ENCODE results near the gene NDUFC1. TPM values are rescaled to one million over a fixed set of nuclear protein-coding genes. Genes with fewer than 3 reads are reported as not detected.

The NDUFC1 gene
- total and polyA plus RNA-seq, 2 donors (not counting 3 experiments of a cell fraction or from before 2014, with no cell fraction given), result 65.2 to 78.1 TPM

DNA sequence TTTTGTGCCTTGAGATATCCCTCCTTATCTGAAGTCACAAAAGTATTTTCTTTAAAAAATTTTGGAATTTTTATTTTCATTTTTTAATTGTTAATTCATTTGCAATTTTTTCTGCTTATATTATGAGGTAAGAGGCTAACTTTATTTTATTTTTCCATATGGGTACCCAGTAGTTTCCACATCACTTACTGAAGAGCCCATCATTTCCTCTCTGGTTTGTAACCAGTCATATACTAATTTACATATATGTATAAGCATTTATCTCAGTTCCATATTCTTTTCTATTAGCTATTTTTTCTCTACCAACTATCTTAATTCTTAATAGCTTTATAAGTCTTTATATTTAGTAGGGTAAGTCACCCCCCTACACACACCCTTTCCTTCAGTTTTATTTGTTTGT is 49.2 kb downstream of the NDUFC1 start:
- FAIRE-seq, result no peak
- CTCF ChIA-PET, result interaction anchor here (1.2 kb wide), 1 partner anchor 43 kb away, joined by 5 read pairs; no protein-coding TSS in a partner anchor
- H2AFZ ChIP-seq (ENCODE audit: low read depth, low read length), result no peak overlapping the region

More for the DNA sequence above, 49.2 kb downstream of the NDUFC1 start:
- BruUV-seq (replicated peaks), result no TSS peak
- no peak overlapping the region for H3K4me2 ChIP-seq (ENCODE audit: insufficient read depth, low read length)
- H3K9me1 ChIP-seq (replicated peaks; ENCODE audit: control insufficient read depth, extremely low read depth, insufficient read depth, low read length), result peaks cover 2% of the 10 kb centered on the region
- no peaks in the 10 kb centered on the region for H3K79me2 ChIP-seq (ENCODE audit: control insufficient read depth, insufficient read depth, low read length)
- H3K9ac ChIP-seq (replicated peaks; ENCODE audit: extremely low read depth, insufficient read depth, low read length), result no peak overlapping the region
- no peaks in the 10 kb centered on the region for H3K9me3 ChIP-seq (replicated peaks; ENCODE audit: control insufficient read depth, insufficient read depth, low read length)
- H4K20me1 ChIP-seq (replicated peaks; ENCODE audit: control insufficient read depth, extremely low read depth, insufficient read depth, low read length), result no peaks in the 10 kb centered on the region
- no peaks in the 10 kb centered on the region for H3K36me3 ChIP-seq (ENCODE audit: control insufficient read depth in 2 of 2, extremely low read depth in 1 of 2, insufficient read depth in 2 of 2, low read length in 2 of 2)
- no peak overlapping the region for H3K4me3 ChIP-seq (replicated peaks in 1 of 3; ENCODE audit: insufficient read depth in 1 of 3, low read depth in 1 of 3, low read length in 3 of 3)
- DNase-seq (ENCODE audit: low read depth, low spot score), result no peak
- intact Hi-C loops (cut with micrococcal nuclease), result no loop called here
- H3K27me3 ChIP-seq (ENCODE audit: control insufficient read depth in 2 of 2, insufficient read depth in 2 of 2, low read length in 2 of 2), result no peaks in the 10 kb centered on the region
- dilution Hi-C loops (cut with MboI; ENCODE audit: extremely low pct_ligation_motif_present, low sequenced_read_pairs), result no loop called here
- no peaks in the 10 kb centered on the region for H3K4me1 ChIP-seq (ENCODE audit: control insufficient read depth, extremely low read depth, insufficient read depth, low read length)
- H3K27ac ChIP-seq (ENCODE audit: insufficient read depth, low read depth, low read length), result no peak overlapping the region
- TF ChIP-seq POLR2AphosphoS5 (IDR thresholded peaks at IDR 0.05; ENCODE audit: insufficient read depth, low read depth, low read length), result no peak
- no peak for TF ChIP-seq EZH2 (IDR thresholded peaks at IDR 0.05; ENCODE audit: borderline replicate concordance, low read depth, low read length, severe bottlenecking)
- no peak for TF ChIP-seq FOS (IDR thresholded peaks at IDR 0.05; ENCODE audit: borderline replicate concordance, insufficient read depth, low read length)
- TF ChIP-seq, protein P1, sequence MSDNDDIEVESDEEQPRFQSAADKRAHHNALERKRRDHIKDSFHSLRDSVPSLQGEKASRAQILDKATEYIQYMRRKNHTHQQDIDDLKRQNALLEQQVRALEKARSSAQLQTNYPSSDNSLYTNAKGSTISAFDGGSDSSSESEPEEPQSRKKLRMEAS (IDR thresholded peaks at IDR 0.05; ENCODE audit: insufficient read depth, insufficient read length), result no peak
- TF ChIP-seq MYC (IDR thresholded peaks at IDR 0.05; ENCODE audit: low read depth, low read length), result no peak
- no peak for TF ChIP-seq JUN (IDR thresholded peaks at IDR 0.05; ENCODE audit: borderline replicate concordance, insufficient read depth, insufficient read length, low read depth)
- TF ChIP-seq, protein P2, sequence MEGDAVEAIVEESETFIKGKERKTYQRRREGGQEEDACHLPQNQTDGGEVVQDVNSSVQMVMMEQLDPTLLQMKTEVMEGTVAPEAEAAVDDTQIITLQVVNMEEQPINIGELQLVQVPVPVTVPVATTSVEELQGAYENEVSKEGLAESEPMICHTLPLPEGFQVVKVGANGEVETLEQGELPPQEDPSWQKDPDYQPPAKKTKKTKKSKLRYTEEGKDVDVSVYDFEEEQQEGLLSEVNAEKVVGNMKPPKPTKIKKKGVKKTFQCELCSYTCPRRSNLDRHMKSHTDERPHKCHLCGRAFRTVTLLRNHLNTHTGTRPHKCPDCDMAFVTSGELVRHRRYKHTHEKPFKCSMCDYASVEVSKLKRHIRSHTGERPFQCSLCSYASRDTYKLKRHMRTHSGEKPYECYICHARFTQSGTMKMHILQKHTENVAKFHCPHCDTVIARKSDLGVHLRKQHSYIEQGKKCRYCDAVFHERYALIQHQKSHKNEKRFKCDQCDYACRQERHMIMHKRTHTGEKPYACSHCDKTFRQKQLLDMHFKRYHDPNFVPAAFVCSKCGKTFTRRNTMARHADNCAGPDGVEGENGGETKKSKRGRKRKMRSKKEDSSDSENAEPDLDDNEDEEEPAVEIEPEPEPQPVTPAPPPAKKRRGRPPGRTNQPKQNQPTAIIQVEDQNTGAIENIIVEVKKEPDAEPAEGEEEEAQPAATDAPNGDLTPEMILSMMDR (IDR thresholded peaks at IDR 0.05; ENCODE audit: extremely low read depth in 1 of 2, insufficient read depth in 1 of 2, low read depth in 1 of 2, low read length in 2 of 2), result no peak
- TF ChIP-seq GATA2 (IDR thresholded peaks at IDR 0.05; ENCODE audit: insufficient read depth, insufficient read length, low read depth, low read length), result no peak
- TF ChIP-seq POLR2A (IDR thresholded peaks at IDR 0.05; ENCODE audit: low read depth, low read length), result no peak
- POLR2A ChIA-PET, result no interaction called here
